ENCODE data around the gene GPR158. TPM values are rescaled to one million over a fixed set of nuclear protein-coding genes. Genes with fewer than 3 reads are reported as not detected.

Gene GPR158
- total RNA-seq, 2 donors from 2014 or later: 0.07 to 0.16 TPM

- no peak for DNase-seq
- Histone ChIP-seq H3K9ac (ENCODE audit: low read depth in 2 of 2, low read length in 2 of 2) (no peak overlapping the region), H3K9me3 (no peaks in the 10 kb centered on the region), H3K27me3 (no peaks in the 10 kb centered on the region), H3K27ac (no peak overlapping the region), H3K36me3 (no peaks in the 10 kb centered on the region), H3K4me1 (no peaks in the 10 kb centered on the region), H3K4me3 (no peak overlapping the region)
- intact Hi-C loops (cut with DNase I): no loop called here
- TF ChIP-seq, protein P1, sequence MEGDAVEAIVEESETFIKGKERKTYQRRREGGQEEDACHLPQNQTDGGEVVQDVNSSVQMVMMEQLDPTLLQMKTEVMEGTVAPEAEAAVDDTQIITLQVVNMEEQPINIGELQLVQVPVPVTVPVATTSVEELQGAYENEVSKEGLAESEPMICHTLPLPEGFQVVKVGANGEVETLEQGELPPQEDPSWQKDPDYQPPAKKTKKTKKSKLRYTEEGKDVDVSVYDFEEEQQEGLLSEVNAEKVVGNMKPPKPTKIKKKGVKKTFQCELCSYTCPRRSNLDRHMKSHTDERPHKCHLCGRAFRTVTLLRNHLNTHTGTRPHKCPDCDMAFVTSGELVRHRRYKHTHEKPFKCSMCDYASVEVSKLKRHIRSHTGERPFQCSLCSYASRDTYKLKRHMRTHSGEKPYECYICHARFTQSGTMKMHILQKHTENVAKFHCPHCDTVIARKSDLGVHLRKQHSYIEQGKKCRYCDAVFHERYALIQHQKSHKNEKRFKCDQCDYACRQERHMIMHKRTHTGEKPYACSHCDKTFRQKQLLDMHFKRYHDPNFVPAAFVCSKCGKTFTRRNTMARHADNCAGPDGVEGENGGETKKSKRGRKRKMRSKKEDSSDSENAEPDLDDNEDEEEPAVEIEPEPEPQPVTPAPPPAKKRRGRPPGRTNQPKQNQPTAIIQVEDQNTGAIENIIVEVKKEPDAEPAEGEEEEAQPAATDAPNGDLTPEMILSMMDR (IDR thresholded peaks at IDR 0.05): no peak
These were observed 214.0 kb downstream of the GPR158 start for GRCh38 chr10:25388862-25389206.

DNA sequence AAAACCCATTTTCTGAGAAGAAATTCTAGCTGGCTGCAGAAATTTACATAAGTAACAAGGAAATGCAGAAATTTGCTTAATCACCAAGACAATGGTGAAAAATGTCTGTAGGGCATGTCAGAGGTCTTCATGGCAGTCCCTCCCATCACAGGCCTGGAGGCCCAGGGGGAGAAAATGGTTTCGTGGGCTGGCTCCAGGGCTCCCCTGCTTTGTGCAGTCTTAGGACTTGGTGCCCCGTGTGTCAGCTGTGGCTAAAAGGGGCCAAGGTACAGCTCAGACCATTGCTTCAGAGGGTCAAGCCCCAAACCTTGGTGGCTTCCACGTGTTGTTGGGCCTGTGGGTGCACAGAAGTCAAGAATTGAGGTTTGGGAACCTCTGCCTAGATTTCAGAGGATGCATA lies 215.9 kb downstream of the GPR158 start:
- H3K36me3 ChIP-seq: no peaks in the 10 kb centered on the region
- H3K27me3 ChIP-seq: no peaks in the 10 kb centered on the region
- TF ChIP-seq, protein P1 (IDR thresholded peaks at IDR 0.05): no peak
- H3K4me1 ChIP-seq: no peaks in the 10 kb centered on the region
- no peak overlapping the region for H3K9ac ChIP-seq (ENCODE audit: low read depth in 2 of 2, low read length in 2 of 2)
- no peak overlapping the region for H3K27ac ChIP-seq
- no peaks in the 10 kb centered on the region for H3K9me3 ChIP-seq
- DNase-seq: no peak
- intact Hi-C loops (cut with DNase I): no loop called here
- H3K4me3 ChIP-seq: no peak overlapping the region

- no peak overlapping the region for H3K4me3 ChIP-seq
- H3K27me3 ChIP-seq: no peaks in the 10 kb centered on the region
- intact Hi-C loops (cut with DNase I): no loop called here
- no peaks in the 10 kb centered on the region for H3K9me3 ChIP-seq
- H3K27ac ChIP-seq: no peak overlapping the region
- no peaks in the 10 kb centered on the region for H3K36me3 ChIP-seq
- no peak overlapping the region for H3K9ac ChIP-seq (ENCODE audit: low read depth in 2 of 2, low read length in 2 of 2)
- no peaks in the 10 kb centered on the region for H3K4me1 ChIP-seq
- DNase-seq: no peak
- TF ChIP-seq, protein P1 (IDR thresholded peaks at IDR 0.05): no peak
These were observed 217.3 kb downstream of the GPR158 start for GRCh38 chr10:25392132-25392531.

DNA sequence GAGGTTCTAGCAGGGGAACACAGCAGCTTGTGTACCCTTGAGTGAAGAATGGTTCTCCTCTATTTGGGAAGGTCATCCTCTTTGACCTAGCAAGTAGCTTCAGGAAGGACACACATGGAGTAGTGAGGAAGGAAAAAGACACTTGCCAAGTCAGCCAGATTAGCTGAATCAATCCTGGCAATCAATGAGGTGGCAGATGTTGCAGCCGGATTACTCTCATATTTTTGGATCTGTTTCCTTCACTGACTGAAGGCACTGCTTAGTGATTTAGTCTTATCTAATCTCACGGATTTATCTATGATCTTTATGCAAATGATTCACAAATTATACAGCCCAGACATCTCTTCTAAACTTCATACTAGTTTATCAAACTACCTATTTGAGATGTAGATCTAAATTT lies 218.8 kb downstream of the GPR158 start:
- Histone ChIP-seq H3K9ac (ENCODE audit: low read depth in 2 of 2, low read length in 2 of 2) (no peak overlapping the region), H3K36me3 (no peaks in the 10 kb centered on the region), H3K4me1 (no peaks in the 10 kb centered on the region), H3K27ac (no peak overlapping the region), H3K4me3 (no peak overlapping the region), H3K9me3 (no peaks in the 10 kb centered on the region), H3K27me3 (no peaks in the 10 kb centered on the region)
- no peak for DNase-seq
- intact Hi-C loops (cut with DNase I): no loop called here
- TF ChIP-seq, protein P1 (IDR thresholded peaks at IDR 0.05): no peak

DNA sequence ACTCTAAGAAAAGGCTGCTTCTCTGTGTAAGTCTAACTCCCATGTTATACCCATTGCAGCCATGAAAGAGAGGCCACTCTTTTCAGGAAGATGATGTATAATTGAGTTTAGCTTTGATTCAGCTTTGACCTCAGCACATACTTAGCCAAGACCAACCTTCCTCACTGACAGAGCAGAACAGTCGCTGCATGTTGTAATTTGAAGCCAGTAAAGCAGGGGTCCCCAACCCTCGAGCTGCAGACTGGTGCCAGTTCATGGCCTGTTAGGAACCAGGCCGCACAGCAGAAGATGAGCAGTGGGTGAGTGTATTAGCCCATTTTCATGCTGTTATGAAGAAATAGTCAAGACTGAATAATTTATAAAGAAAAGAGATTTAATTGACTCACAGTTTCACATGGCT lies 223.9 kb downstream of the GPR158 start:
- intact Hi-C loops (cut with DNase I): no loop called here
- Histone ChIP-seq H3K36me3 (no peaks in the 10 kb centered on the region), H3K4me3 (no peak overlapping the region), H3K27ac (no peak overlapping the region), H3K27me3 (no peaks in the 10 kb centered on the region), H3K4me1 (no peaks in the 10 kb centered on the region), H3K9me3 (no peaks in the 10 kb centered on the region), H3K9ac (ENCODE audit: low read depth in 2 of 2, low read length in 2 of 2) (no peak overlapping the region)
- TF ChIP-seq, protein P1 (IDR thresholded peaks at IDR 0.05): no peak
- no peak for DNase-seq

GRCh38 chr10:25405871-25406270 lies 231.1 kb downstream of the GPR158 start:
- DNase-seq: no peak
- no peaks in the 10 kb centered on the region for H3K9me3 ChIP-seq
- TF ChIP-seq, protein P1 (IDR thresholded peaks at IDR 0.05): no peak
- no peaks in the 10 kb centered on the region for H3K4me1 ChIP-seq
- intact Hi-C loops (cut with DNase I): no loop called here
- no peak overlapping the region for H3K4me3 ChIP-seq
- no peaks in the 10 kb centered on the region for H3K27me3 ChIP-seq
- H3K36me3 ChIP-seq: no peaks in the 10 kb centered on the region
- H3K9ac ChIP-seq (ENCODE audit: low read depth in 2 of 2, low read length in 2 of 2): no peak overlapping the region
- H3K27ac ChIP-seq: no peak overlapping the region

Measured in colonic mucosa (tissue), 4 donors.